K562 (cell line): ENCODE results near the gene SOX6. TPM values are rescaled to one million over a fixed set of nuclear protein-coding genes. Genes with fewer than 3 reads are reported as not detected.

ENCODE experiments used
- C11orf30 ChIP-seq: fragments of 450-650 bp; IDR thresholded peaks from 2 replicates; pipeline ENCODE4 v1.6.1; 2016; ENCODE audit warnings: low read depth, mild to moderate bottlenecking
- CHD2 ChIP-seq: IDR thresholded peaks from 2 replicates; pipeline ENCODE4 v1.6.1; 2011; ENCODE audit warnings: low read depth, low read length
- HMG20B ChIP-seq: fragments of 250-450 bp; sonication (Bioruptor Pico); IDR thresholded peaks from 2 replicates; pipeline ENCODE4 v1.5.0; 2021; ENCODE audit warnings: mild to moderate bottlenecking
- HSF4 ChIP-seq: fragments of 250-450 bp; sonication (Bioruptor Pico); IDR thresholded peaks from 2 replicates; pipeline ENCODE4 v2.1.2; 2022; ENCODE audit warnings: mild to moderate bottlenecking, moderate library complexity, borderline replicate concordance
- ID3 ChIP-seq, 2 experiments: fragments of 250-450 bp in 1 of 2; fragments of 450-650 bp in 1 of 2; sonication (Bioruptor Pico) in 1 of 2; IDR thresholded peaks; 2 replicates each; pipeline versions ENCODE4 v1.6.1 to v1.8.0; 2016 to 2021; ENCODE audit warnings: mild to moderate bottlenecking in 2 of 2, moderate library complexity in 2 of 2, missing compliant biosample characterization in 1 of 2, missing genetic modification characterization in 1 of 2
- PHF20 ChIP-seq: fragments of 450-650 bp; IDR thresholded peaks from 2 replicates; pipeline ENCODE4 v1.6.1; 2018; ENCODE audit not compliant: partially characterized antibody
- TCF15 ChIP-seq: fragments of 250-450 bp; sonication (Bioruptor Pico); IDR thresholded peaks from 2 replicates; pipeline ENCODE4 v1.8.0; 2022; ENCODE audit warnings: moderate library complexity, mild to moderate bottlenecking, inconsistent platforms
- TCF7L2 ChIP-seq: fragments of 150-350 bp; IDR thresholded peaks from 2 replicates; pipeline ENCODE4 v1.6.1; 2016; ENCODE audit warnings: low read depth, mild to moderate bottlenecking, low read length, moderate library complexity
- TFE3 ChIP-seq: fragments of 450-650 bp; formaldehyde crosslinking; IDR thresholded peaks from 2 replicates; pipeline ENCODE4 v1.4.0; 2020; ENCODE audit warnings: mild to moderate bottlenecking, mixed read lengths
- THAP12 ChIP-seq: fragments of 250-450 bp; sonication (Bioruptor Pico); IDR thresholded peaks from 2 replicates; pipeline ENCODE4 v1.9.0; 2021; ENCODE audit warnings: mild to moderate bottlenecking, inconsistent platforms
- ZNF407 ChIP-seq: fragments of 450-650 bp; IDR thresholded peaks from 2 replicates; pipeline ENCODE4 v1.6.1; 2016; ENCODE audit warnings: low read depth
- ZNF444 ChIP-seq: fragments of 250-450 bp; sonication (Bioruptor Pico); IDR thresholded peaks from 2 replicates; pipeline ENCODE4 v1.4.0; 2020; ENCODE audit warnings: mild to moderate bottlenecking, moderate library complexity
- ZNF695 ChIP-seq: fragments of 450-650 bp; formaldehyde crosslinking; IDR thresholded peaks from 2 replicates; pipeline ENCODE4 v1.4.0; 2020; ENCODE audit warnings: mild to moderate bottlenecking, moderate library complexity
- polyA plus RNA-seq, 8 experiments: library from polyadenylated mRNA; depleted of rRNA in 4 of 8; stranded (reverse) in 5 of 8; unstranded in 3 of 8; fragments of >200 nt; fragmentation: Nextera tagmentation in 2 of 8; fragmentation: Illumina TruSeq in 1 of 8; extraction: Ambion mirVana in 2 of 8; extraction: Trizol in 1 of 8; gene quantifications; 2 replicates each; pipeline versions ENCODE4 v1.2.1 to v1.2.3, GENCODE V29; 2011 to 2014; ENCODE audit warnings: inconsistent platforms in 1 of 8, missing spikeins in 1 of 8
- total RNA-seq, 7 experiments: library from RNA; depleted of rRNA in 6 of 7; stranded (reverse); fragments of >200 nt in 6 of 7; fragmentation: Illumina TruSeq in 2 of 7; extraction: Trizol in 2 of 7; gene quantifications; 2 replicates each; pipeline versions ENCODE4 v1.2.1 to v1.2.3, GENCODE V29; 2011 to 2021; ENCODE audit warnings: low replicate concordance in 1 of 7

Gene SOX6
- total and polyA plus RNA-seq, 9 of the 15 experiments (the other 6 are each of a cell fraction or from before 2014, with no cell fraction given) = 0.89 to 8.7 (median 5.7) TPM

GRCh38 chr11:16337421-16338213, 18.7 kb downstream of the SOX6 start (continued):
- TF ChIP-seq THAP12 (CRISPR knock-in tag) (no peak), ZNF407 (no peak), PHF20 (no peak), TFE3 (CRISPR knock-in tag) (no peak), CHD2 (no peak), HMG20B (CRISPR knock-in tag) (no peak), ID3 (CRISPR knock-in tag; IDR thresholded peaks at IDR 0.05) (no peak), ID3 (tag; IDR thresholded peaks at IDR 0.05) (0 out of 2 replicates have a peak, but pooled peaks have one; percentile 67), C11orf30 (peak; percentile 61), ZNF444 (CRISPR knock-in tag) (no peak), HSF4 (CRISPR knock-in tag) (no peak), ZNF695 (no peak), TCF15 (CRISPR knock-in tag) (peak; percentile 52; the same call in 1 of the 2 replicates), TCF7L2 (no peak)
